ENCODE results near the gene PPP1R3E.

Gene PPP1R3E

DNA sequence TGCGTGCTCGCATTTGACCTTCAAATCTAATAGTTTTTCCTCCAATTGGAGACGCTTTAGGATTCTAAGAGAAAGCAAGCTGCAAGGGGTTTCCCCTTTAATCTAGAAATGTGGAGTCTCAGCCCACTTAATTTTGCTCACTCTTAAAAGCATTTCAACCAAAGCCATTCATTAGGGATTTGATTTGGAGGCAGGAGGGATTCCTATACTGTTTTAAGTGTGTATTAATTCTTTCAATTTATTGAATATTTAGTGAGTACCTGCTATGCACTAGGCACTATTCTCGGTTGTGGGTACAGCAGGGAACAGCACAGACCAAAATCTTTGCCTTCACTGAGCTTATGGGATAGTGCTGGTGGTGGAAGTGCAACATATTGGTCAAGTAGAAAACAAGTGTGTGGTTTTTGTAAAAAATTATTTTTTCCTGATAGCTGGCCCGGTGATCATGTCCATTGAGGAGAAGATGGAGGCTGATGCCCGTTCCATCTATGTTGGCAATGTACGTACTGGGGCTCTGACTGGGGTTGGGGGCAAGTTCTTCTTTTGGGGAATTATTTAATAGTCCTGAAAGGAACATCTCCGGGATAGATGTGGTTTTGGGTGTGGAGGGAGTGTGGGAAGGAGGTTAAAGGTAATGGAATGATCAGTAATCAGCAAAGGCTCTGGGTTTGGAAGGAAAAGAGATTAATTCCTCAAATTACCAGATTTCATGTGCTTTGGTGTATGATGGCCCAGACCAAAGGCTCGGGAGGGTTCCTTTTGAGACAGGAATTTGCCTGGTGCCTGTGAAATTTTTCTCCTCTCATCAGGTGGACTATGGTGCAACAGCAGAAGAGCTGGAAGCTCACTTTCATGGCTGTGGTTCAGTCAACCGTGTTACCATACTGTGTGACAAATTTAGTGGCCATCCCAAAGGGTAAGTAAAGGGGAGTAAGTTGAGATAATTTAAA, 20.2 kb upstream of the PPP1R3E start:
- DNase-seq, result no peak

GRCh38 chr14:23321572-23322547, 19.2 kb upstream of the PPP1R3E start:
- peak; percentile 37 for DNase-seq

GRCh38 chr14:23320584-23321571, 18.2 kb upstream of the PPP1R3E start, which contains the start of gene PABPN1:
PABPN1 (plus strand) TSS chr14:23321457; CDS start chr14:23321470, 13 bp downstream.
- peak; percentile 99 for DNase-seq

DNA sequence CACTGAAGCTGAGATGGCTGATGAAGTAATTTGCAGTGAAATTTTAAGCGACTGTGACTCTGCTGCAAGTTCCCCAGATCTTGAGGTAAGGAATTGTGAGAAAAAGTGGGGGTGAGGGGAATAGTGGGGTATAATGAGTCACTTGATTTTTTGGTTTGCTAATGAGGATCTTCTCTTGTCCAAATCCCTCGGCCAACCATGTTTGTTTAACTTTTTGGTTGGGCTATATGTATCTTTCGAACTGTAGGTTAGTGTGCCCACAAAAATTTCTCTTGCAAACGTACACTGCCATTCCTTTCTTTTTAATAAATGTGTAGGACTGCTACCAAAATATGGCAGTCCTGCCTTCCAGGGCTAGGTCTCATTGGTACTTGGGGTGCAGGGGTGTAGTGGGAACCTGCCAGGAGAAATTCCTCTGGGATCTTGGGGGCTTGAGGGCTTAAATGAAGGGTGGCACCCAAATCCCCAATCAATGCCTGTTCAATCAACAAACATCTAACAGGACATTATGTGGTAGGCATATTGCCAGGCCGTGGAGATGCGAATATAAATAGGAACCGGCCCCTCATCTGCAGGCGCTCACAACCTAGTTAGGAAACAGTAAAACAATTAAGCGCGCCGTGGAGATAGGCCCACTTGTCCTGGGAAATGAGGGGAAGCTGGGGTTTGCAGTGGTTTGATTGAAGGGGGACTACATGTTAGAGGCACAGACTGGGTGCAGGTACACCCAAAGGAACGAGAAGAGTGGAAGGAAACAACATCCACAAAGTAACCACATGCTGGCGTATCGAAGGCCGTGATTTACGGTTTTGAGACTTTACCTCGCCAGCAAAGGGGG, 17.3 kb upstream of the PPP1R3E start:
- no peak for DNase-seq

- DNase-seq, result no peak
These were observed 13.6 kb upstream of the PPP1R3E start for GRCh38 chr14:23316300-23316699.

DNA sequence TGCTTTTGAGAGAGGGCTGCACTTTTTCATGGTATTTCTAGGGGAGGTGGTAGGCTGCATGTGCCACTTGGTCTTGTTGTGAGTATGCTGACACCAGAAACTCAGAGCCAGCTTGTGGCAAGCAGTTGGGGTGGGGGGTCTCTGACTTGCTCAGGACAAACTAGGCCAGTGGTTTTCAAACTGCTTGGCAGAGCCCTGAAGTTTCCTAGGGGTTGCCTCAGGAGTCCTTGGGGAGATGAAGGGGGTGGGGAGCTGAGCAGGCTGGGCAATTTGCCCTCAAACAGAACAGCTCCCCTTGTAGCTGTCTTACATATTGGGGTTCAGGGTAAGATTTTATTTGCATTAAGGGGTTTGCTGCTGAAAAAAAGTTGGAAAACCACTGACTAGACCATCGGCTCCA, 7.9 kb upstream of the PPP1R3E start:
- DNase-seq, result no peak

- DNase-seq, result no peak
These were observed 6.2 kb upstream of the PPP1R3E start for GRCh38 chr14:23308721-23309445.

DNA sequence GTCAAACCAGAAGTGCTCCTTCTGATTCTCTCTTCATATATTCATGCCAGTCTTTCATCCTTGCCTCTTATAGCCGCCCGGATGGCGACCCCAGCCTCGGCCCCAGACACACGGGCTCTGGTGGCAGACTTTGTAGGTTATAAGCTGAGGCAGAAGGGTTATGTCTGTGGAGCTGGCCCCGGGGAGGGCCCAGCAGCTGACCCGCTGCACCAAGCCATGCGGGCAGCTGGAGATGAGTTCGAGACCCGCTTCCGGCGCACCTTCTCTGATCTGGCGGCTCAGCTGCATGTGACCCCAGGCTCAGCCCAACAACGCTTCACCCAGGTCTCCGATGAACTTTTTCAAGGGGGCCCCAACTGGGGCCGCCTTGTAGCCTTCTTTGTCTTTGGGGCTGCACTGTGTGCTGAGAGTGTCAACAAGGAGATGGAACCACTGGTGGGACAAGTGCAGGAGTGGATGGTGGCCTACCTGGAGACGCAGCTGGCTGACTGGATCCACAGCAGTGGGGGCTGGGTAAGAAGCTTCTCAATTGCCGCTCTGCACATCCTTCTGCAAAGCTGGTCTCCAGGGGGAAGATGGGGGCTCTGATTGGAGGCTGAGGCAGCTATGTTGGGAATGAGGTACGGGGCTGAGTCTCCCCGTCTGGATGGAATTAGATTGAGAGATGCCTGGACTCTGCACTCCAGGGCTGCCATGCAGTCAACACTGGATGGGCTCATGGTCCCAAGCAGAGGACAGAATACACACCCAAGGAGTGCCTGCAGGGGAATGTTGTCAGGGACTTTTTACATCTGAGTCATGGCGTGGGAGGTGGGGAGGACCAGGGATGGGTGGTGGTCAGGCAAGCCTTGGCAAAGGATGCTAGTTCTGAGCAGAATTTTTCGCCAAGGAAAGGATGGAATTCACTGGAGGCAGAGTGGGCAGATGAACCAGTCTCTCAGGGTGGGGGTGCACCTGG, 5.3 kb upstream of the PPP1R3E start:
- DNase-seq, result no peak

GRCh38 chr14:23307146-23307530, 4.5 kb upstream of the PPP1R3E start:
- no peak for DNase-seq

DNA sequence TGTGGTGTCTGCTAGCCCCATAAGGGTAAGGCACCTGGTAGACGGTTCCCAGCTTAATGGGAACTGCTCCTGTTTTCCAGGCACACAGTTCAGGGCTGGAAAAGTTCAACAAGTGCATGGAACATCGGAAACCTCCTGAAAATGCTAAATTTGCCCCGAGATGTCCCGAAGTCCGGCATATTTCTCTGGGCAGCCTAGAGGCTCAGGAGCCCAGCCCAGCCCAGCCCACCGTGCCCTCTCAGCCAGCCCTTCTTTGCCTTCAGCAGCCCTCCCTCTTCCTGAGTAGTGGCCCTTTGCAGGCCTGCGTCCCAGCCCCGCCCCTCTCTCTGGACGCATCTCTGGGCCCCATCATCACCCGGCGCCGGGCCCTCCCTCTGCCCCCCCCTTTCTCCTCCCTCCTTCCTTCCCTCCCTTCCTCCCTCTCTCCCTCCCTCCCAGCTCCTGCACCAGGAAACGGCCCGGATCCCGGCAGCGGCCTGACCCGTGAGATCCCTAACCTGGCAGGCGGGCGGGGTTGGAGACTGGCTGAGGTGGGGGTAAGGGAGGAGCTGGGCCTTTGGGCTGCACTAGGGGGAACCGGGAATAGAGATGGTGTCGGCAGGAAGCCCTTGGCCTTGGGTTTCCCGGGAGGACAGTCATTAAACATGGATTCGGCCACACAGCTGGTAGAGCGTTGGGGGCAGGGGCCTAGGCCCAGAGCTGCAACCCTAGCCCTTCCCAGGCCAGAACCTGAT, 3.9 kb upstream of the PPP1R3E start, which contains the start of gene BCL2L2:
TSS of gene BCL2L2 (plus strand) at position 422 of the 734 bp plus-strand sequence. CDS start 935 bp downstream, outside the sequence.
- peak; percentile 71 for DNase-seq

GRCh38 chr14:23301969-23302289, 730 bp downstream of the PPP1R3E start:
- DNase-seq, result no peak

DNA sequence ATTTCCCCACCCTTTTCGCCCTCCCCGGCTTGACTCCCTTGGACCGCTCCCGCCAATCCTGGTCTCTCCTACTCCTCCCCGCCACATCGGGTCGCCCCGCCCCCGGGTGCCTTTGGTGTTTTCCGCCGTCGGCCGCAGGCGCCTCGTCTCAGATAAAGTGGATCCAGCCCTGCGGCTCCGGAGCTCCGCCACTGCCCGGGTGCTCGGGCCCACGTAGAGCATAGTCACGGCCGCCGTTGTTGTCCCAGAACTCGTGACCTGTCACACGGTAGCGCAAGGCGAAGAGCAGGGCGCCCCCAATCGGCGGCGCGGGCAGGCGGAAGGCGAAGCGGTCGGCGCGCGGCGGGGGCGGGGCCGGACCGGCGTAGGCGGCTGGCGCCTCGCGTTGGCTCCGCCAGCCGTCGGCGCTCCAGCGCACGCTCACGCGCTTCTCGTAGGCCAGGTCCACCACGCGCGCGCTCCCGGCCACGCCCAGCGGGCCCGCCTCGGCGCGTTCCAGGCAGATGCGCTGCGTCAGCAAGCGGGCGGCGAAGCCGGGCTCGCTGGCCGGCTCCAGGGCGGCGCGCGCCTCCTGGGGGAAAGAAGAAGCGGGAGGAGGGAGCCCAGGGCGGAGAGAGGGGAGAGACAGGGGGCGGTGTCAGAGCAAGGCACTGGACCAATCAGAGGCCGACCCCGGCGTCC, 1.2 kb downstream of the PPP1R3E start:
- peak; percentile 98 for DNase-seq

DNA sequence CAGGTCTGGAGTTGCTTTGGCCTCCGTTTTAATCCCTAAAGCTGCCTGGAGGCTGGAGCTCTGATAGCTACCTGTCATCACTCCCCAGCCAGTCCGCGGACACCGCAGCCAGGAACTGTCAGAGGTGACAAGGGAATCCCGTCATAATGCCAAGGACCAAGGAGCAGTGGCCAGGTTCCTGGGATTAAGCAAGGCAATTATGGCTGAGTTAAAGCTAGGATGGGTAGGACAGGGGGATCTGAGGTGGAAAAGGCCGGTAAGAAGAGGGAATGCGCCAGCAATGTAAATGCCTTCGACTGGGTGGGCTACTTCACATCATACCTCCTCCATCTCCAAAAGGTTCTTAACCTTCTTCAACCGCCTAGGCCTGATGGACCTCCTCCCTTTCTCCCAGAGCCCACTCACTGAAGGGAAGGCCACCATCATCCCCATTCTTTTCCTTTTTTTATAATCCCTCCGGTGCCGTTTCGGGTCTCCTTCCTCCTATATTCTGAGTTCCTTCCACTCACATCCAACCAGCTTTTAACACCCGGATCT, 1.9 kb downstream of the PPP1R3E start:
- DNase-seq, result no peak

DNA sequence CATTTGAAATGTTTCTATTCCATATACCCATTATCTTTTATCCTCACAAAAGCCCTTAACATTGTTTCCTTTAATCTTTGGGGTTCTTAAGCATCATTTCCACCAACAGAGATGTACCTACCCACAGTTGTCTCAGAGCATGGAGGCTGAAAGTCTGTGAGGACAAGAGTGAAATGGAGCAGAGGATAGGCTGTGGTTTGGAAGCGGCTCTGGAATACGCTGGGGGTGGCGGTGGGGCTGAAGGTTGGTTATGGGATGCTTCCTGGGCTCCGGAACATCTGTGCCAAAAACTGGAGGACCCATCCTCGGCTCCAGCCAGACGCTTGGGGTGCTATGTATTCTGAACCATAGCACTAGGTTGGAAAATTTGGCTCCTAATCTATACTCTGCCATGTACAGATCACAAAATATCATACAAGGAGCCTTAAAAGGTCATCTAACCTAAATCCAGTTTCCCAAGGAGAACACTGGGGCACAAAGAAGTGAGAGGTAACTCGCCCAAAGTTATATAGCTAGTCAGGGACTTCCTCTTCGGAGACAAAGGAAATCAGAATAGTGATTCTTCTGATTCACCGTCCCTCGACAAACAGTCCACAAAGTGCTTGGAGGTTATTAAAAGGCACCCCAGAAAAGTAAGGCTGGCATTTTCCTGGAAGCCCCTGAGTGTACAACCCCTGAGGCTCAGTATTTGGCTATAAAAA, 2.5 kb downstream of the PPP1R3E start:
- DNase-seq, result no peak

DNA sequence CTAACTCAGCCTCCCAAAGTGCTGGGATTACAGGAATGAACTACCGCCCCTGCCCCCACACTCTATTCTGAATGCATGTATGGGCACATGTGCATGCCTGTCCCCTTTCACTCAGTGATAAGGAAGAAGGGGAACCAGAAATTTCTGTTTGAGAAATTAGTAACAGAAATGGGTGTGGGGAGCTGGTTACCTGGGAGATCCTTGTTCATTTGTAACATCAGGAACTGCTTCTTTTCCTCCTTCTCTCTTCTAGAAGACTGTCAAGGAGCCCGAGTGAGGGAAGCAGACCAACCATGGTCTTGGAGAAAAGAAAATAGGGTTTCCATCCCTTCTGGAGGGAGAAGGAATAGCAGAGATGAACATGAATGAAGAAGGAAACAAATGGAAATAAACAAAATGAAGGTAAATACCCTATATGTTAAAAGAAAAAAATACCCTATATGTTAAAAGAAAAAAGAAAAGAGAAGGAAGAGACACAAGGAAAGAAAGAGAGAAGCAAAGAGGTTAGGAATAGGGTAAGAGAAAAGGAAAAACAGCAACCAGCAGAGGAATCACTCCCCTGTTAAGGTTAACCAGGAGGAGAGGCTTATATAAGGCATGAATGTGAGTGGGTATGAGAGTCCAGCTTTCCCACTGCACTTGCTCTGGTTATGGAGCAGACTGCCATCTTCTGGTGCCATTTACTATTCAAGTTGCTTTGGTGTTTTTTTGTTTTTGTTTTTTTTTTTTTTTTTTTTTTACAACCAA, 3.3 kb downstream of the PPP1R3E start:
- no peak for DNase-seq

- no peak for DNase-seq
These were observed 4.9 kb downstream of the PPP1R3E start for GRCh38 chr14:23297611-23298277.
